CD14-positive monocyte (primary cell): ENCODE results near the gene PAPPA. TPM values are rescaled to one million over a fixed set of nuclear protein-coding genes. Genes with fewer than 3 reads are reported as not detected.

Experiments used
- DNase-seq, 3 donors: peaks; one replicate each; pipeline ENCODE4 v3.0.0-alpha.2; 2011 to 2022
- H2AFZ ChIP-seq: 2 replicates; pipeline ENCODE4 v1.6.0; 2012; ENCODE audit warnings: mild to moderate bottlenecking, low read depth, low read length, inconsistent platforms; ENCODE audit not compliant: insufficient read depth, poor library complexity, severe bottlenecking
- H3K27ac ChIP-seq, 2 donors: 1 replicate in 1 of 2; 2 replicates in 1 of 2; pipeline ENCODE4 v1.5.1; 2012 to 2013; ENCODE audit warnings: low read length in 2 of 2, control low read depth in 1 of 2, inconsistent platforms in 1 of 2, low read depth in 1 of 2, mild to moderate bottlenecking in 1 of 2
- H3K27me3 ChIP-seq, 2 donors: one replicate each; pipeline versions ENCODE4 v1.6.0 to v1.6.1; 2011 to 2013; ENCODE audit warnings: low read length in 2 of 2; ENCODE audit not compliant: control insufficient read depth in 2 of 2, insufficient read depth in 2 of 2
- H3K36me3 ChIP-seq, 2 donors: replicated peaks in 1 of 2; 1 replicate in 1 of 2; 2 replicates in 1 of 2; pipeline versions ENCODE4 v1.5.1 to v1.6.1; 2012 to 2013; ENCODE audit warnings: low read length in 2 of 2, control low read depth in 1 of 2, inconsistent platforms in 1 of 2, mild to moderate bottlenecking in 1 of 2; ENCODE audit not compliant: insufficient read depth in 2 of 2, control insufficient read depth in 1 of 2
- H3K4me1 ChIP-seq, 2 donors: 1 replicate in 1 of 2; 2 replicates in 1 of 2; pipeline versions ENCODE4 v1.5.1 to v1.6.1; 2012 to 2013; ENCODE audit warnings: low read length in 2 of 2, control low read depth in 1 of 2, inconsistent platforms in 1 of 2, mild to moderate bottlenecking in 1 of 2, moderate library complexity in 1 of 2; ENCODE audit not compliant: insufficient read depth in 2 of 2, control insufficient read depth in 1 of 2
- H3K4me2 ChIP-seq: replicated peaks from 2 replicates; pipeline ENCODE3; 2012; ENCODE audit warnings: low read length, moderate library complexity, mild to moderate bottlenecking; ENCODE audit not compliant: poor library complexity, severe bottlenecking; ENCODE audit errors: extremely low read depth
- H3K4me3 ChIP-seq, 3 experiments: fragments of 200-600 bp in 1 of 3; sonication (generic) in 1 of 3; replicated peaks in 1 of 3; 1 replicate in 2 of 3; 2 replicates in 1 of 3; pipeline ENCODE4 v1.5.1; 2011 to 2013; ENCODE audit warnings: low read length in 3 of 3, mild to moderate bottlenecking in 3 of 3, control low read depth in 2 of 3, low read depth in 2 of 3, inconsistent platforms in 1 of 3, moderate library complexity in 1 of 3
- H3K79me2 ChIP-seq: 2 replicates; pipeline ENCODE4 v1.6.0; 2012; ENCODE audit warnings: mild to moderate bottlenecking, control low read depth, inconsistent platforms, low read length, moderate library complexity; ENCODE audit not compliant: insufficient read depth
- H3K9ac ChIP-seq: 2 replicates; pipeline ENCODE4 v1.6.0; 2017; ENCODE audit warnings: low read length, mild to moderate bottlenecking; ENCODE audit not compliant: insufficient read depth, poor library complexity, severe bottlenecking
- H3K9me3 ChIP-seq, 2 donors: replicated peaks in 1 of 2; 1 replicate in 1 of 2; 2 replicates in 1 of 2; pipeline versions ENCODE4 v1.5.1 to v1.6.1; 2012 to 2013; ENCODE audit warnings: low read length in 2 of 2, control low read depth in 1 of 2; ENCODE audit not compliant: control insufficient read depth in 1 of 2, insufficient read depth in 1 of 2
- H4K20me1 ChIP-seq: 2 replicates; pipeline ENCODE4 v1.6.0; 2012; ENCODE audit warnings: mild to moderate bottlenecking, low read length, control low read depth, moderate library complexity; ENCODE audit not compliant: insufficient read depth
- H3K27ac Mint-ChIP-seq, 7 donors: one replicate each; pipeline ENCODE4 v1.8.0; 2020; ENCODE audit warnings: mild to moderate bottlenecking in 7 of 7, mixed read lengths in 7 of 7, moderate library complexity in 6 of 7, inconsistent platforms in 2 of 7
- H3K27me3 Mint-ChIP-seq, 3 donors: one replicate each; pipeline ENCODE4 v1.8.0; 2021 to 2022; ENCODE audit warnings: low read depth in 3 of 3, mild to moderate bottlenecking in 3 of 3, mixed read lengths in 3 of 3, moderate library complexity in 3 of 3, inconsistent platforms in 1 of 3
- H3K36me3 Mint-ChIP-seq, 2 donors: one replicate each; pipeline ENCODE4 v1.8.0; 2020; ENCODE audit warnings: mixed read lengths in 2 of 2, inconsistent platforms in 1 of 2, mild to moderate bottlenecking in 1 of 2
- H3K4me1 Mint-ChIP-seq: one replicate; pipeline ENCODE4 v1.8.0; 2020; ENCODE audit warnings: mild to moderate bottlenecking, mixed read lengths
- H3K4me3 Mint-ChIP-seq, 2 donors: one replicate each; pipeline ENCODE4 v1.8.0; 2020; ENCODE audit warnings: mild to moderate bottlenecking in 2 of 2, mixed read lengths in 2 of 2, moderate library complexity in 1 of 2
- H3K9me3 Mint-ChIP-seq, 7 donors: one replicate each; pipeline ENCODE4 v1.8.0; 2020 to 2022; ENCODE audit warnings: mixed read lengths in 7 of 7, mild to moderate bottlenecking in 6 of 7, moderate library complexity in 6 of 7, inconsistent platforms in 2 of 7
- WGBS: methylation state at CpG from one replicate; pipeline ENCODE4 v1.1.5; 2013; ENCODE audit warnings: missing lambda C conversion rate; ENCODE audit not compliant: insufficient coverage; 5-methylcytosine and 5-hydroxymethylcytosine counted together
- intact Hi-C, 2 donors: fragments of 100-400 bp; cut with micrococcal nuclease; formaldehyde crosslinking; loops; one replicate each; pipeline versions ENCODE4 v1.15.0 to v1.15.1; 2023
- polyA plus RNA-seq, 3 donors: library from polyadenylated mRNA; depleted of rRNA in 1 of 3; unstranded in 2 of 3; stranded (reverse) in 1 of 3; fragments of 300-500 nt in 2 of 3; fragments of >200 nt in 1 of 3; fragmentation: Illumina TruSeq in 2 of 3; gene quantifications; 1 replicate in 2 of 3; 2 replicates in 1 of 3; pipeline ENCODE4 v1.2.3, GENCODE V29; 2012 to 2021
- TF ChIP-seq, protein P1 (sequence below): fragments of 200-600 bp; IDR thresholded peaks from one replicate; pipeline ENCODE4 v1.8.0; 2022; ENCODE audit warnings: antibody characterized with exemption, mild to moderate bottlenecking

PAPPA gene
- polyA plus RNA-seq, 3 donors = not detected

DNA sequence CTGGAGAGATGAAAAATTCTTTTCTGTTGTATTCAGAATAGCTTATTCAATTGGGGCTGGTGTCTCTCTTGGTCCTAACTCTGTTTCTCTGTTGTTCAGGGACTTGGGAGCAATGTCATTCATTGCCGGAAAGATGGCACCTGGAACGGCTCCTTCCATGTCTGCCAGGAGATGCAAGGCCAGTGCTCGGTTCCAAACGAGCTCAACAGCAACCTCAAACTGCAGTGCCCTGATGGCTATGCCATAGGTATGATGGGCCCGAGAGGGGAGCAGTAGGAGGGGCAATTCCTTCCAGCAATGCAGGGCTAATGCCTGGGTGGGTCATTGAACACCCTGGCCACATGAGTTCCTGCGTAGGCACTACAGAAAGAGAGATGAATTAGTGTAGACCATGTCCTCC is 208.9 kb downstream of the PAPPA start:
- Histone ChIP-seq H4K20me1 (no peaks in the 10 kb centered on the region), H3K36me3 (no peaks in the 10 kb centered on the region), H3K79me2 (no peaks in the 10 kb centered on the region), H3K27me3 (no peaks in the 10 kb centered on the region), H3K27ac (no peak overlapping the region), H2AFZ (no peak overlapping the region), H3K9me3 (no peaks in the 10 kb centered on the region), H3K4me1 (no peaks in the 10 kb centered on the region), H3K4me3 (no peak overlapping the region), H3K4me2 (no peak overlapping the region), H3K9ac (no peak overlapping the region)
- H3K4me3 Mint-ChIP-seq = no peak overlapping the region
- DNase-seq = no peak
- H3K9me3 Mint-ChIP-seq = peaks cover 0 to 4% (median 0%) of the 10 kb centered on the region in 7 donors
- 84% methylated on average over 6 of the region's 6 CpGs for WGBS
- intact Hi-C loops = no loop called here
- H3K27ac Mint-ChIP-seq = peak overlapping the region in 1 of 7 donors; percentile 38
- H3K27me3 Mint-ChIP-seq = peaks cover 0 to 2% (median 0%) of the 10 kb centered on the region in 3 donors
- no peaks in the 10 kb centered on the region for H3K36me3 Mint-ChIP-seq
- TF ChIP-seq, protein P1, sequence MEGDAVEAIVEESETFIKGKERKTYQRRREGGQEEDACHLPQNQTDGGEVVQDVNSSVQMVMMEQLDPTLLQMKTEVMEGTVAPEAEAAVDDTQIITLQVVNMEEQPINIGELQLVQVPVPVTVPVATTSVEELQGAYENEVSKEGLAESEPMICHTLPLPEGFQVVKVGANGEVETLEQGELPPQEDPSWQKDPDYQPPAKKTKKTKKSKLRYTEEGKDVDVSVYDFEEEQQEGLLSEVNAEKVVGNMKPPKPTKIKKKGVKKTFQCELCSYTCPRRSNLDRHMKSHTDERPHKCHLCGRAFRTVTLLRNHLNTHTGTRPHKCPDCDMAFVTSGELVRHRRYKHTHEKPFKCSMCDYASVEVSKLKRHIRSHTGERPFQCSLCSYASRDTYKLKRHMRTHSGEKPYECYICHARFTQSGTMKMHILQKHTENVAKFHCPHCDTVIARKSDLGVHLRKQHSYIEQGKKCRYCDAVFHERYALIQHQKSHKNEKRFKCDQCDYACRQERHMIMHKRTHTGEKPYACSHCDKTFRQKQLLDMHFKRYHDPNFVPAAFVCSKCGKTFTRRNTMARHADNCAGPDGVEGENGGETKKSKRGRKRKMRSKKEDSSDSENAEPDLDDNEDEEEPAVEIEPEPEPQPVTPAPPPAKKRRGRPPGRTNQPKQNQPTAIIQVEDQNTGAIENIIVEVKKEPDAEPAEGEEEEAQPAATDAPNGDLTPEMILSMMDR = no peak
- H3K4me1 Mint-ChIP-seq = no peaks in the 10 kb centered on the region

DNA sequence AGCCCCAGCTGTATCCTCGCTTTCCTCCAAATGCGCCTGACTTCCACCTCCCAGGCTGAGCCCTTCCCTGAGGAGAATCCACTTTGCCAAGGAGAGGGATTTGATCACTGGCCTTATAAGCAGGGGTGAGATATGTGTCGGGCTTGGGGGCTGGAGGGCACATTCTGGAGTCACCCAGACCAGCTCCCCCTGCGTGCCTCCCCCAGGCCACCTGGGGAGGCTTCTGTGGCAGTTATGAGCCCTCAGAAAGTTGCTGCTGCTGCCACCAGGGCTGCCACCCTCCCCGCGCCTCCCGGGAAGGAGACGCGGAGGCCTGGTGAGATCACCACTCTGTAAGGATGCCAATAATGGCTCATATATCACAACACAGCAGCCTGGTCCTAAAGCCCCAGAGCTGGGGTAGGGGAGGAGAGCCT is 211.5 kb downstream of the PAPPA start:
- H3K4me1 Mint-ChIP-seq = no peaks in the 10 kb centered on the region
- H3K9me3 ChIP-seq = no peaks in the 10 kb centered on the region
- H3K27ac ChIP-seq = no peak overlapping the region
- H3K4me3 ChIP-seq = no peak overlapping the region
- H2AFZ ChIP-seq = no peak overlapping the region
- no peak overlapping the region for H3K27ac Mint-ChIP-seq
- intact Hi-C loops = no loop called here
- H4K20me1 ChIP-seq = no peaks in the 10 kb centered on the region
- H3K4me2 ChIP-seq = no peak overlapping the region
- H3K4me1 ChIP-seq = no peaks in the 10 kb centered on the region
- no peak overlapping the region for H3K9ac ChIP-seq
- H3K36me3 ChIP-seq = no peaks in the 10 kb centered on the region
- no peaks in the 10 kb centered on the region for H3K79me2 ChIP-seq
- no peaks in the 10 kb centered on the region for H3K27me3 ChIP-seq
- WGBS = 89% methylated on average over 3 of the region's 9 CpGs
- TF ChIP-seq, protein P1 = no peak
- H3K9me3 Mint-ChIP-seq = peaks cover 0 to 3% (median 0%) of the 10 kb centered on the region in 7 donors
- H3K27me3 Mint-ChIP-seq = peaks cover 1 to 4% (median 2%) of the 10 kb centered on the region in 3 donors
- H3K4me3 Mint-ChIP-seq = no peak overlapping the region
- no peaks in the 10 kb centered on the region for H3K36me3 Mint-ChIP-seq
- DNase-seq = no peak
